GM19468 (cell line): ENCODE data around the gene AQP2.

Source experiments
- ATAC-seq: cut with Tn5 transposase; IDR thresholded peaks from one replicate; pipeline ENCODE4 v1.9.1; 2021; ENCODE audit warnings: mild to moderate bottlenecking, moderate library complexity, moderate number of reproducible peaks; ENCODE audit not compliant: unreplicated experiment; ENCODE audit errors: extremely low read depth

Gene AQP2

GRCh38 chr12:49950273-49951251 is at the start of gene AQP2:
AQP2 (plus strand) TSS chr12:49950737; CDS start chr12:49950831, 94 bp downstream.
- ATAC-seq: no peak

- no peak for ATAC-seq
These were observed 49.5 kb upstream of the AQP2 start for GRCh38 chr12:49901026-49901425.

GRCh38 chr12:49901986-49902385 is 48.6 kb upstream of the AQP2 start:
- ATAC-seq: no peak

- ATAC-seq: no peak
These were observed 47.9 kb upstream of the AQP2 start for GRCh38 chr12:49902399-49903350.

- no peak for ATAC-seq
These were observed 47.2 kb upstream of the AQP2 start for GRCh38 chr12:49903351-49903699.

- no peak for ATAC-seq
These were observed 46.7 kb upstream of the AQP2 start, which contains the start of gene FAIM2 for GRCh38 chr12:49903700-49904423. FAIM2 (minus strand) TSS chr12:49903900; CDS start chr12:49903792, 108 bp downstream.

GRCh38 chr12:49904601-49905000 is 45.9 kb upstream of the AQP2 start:
- ATAC-seq: no peak

- ATAC-seq: no peak
These were observed 44.7 kb upstream of the AQP2 start for GRCh38 chr12:49905718-49906314.

- no peak for ATAC-seq
These were observed 43.2 kb upstream of the AQP2 start for GRCh38 chr12:49907352-49907751.

GRCh38 chr12:49909356-49909755 is 41.2 kb upstream of the AQP2 start:
- no peak for ATAC-seq

- ATAC-seq: no peak
These were observed 40.7 kb upstream of the AQP2 start for GRCh38 chr12:49909826-49910225.

- no peak for ATAC-seq
These were observed 40.0 kb upstream of the AQP2 start for GRCh38 chr12:49910331-49911212.

- no peak for ATAC-seq
These were observed 39.3 kb upstream of the AQP2 start for GRCh38 chr12:49911213-49911605.

GRCh38 chr12:49912345-49913255 is 37.9 kb upstream of the AQP2 start:
- ATAC-seq: no peak

GRCh38 chr12:49916129-49916919 is 34.2 kb upstream of the AQP2 start:
- ATAC-seq: no peak

GRCh38 chr12:49917166-49917787 is 33.3 kb upstream of the AQP2 start:
- ATAC-seq: no peak

- no peak for ATAC-seq
These were observed 32.8 kb upstream of the AQP2 start for GRCh38 chr12:49917788-49918173.
